Mucosa of descending colon (tissue), 3 donors: ENCODE measurements around the gene B9D1. TPM values are rescaled to one million over a fixed set of nuclear protein-coding genes. Genes with fewer than 3 reads are reported as not detected.

Experiments used
- ATAC-seq: fragments of 200-7000 bp; cut with Tn5 transposase; one replicate; pipeline ENCODE4 v1.9.1; 2020; ENCODE audit warnings: mild to moderate bottlenecking, moderate library complexity
- DNase-seq, 3 donors: peaks; one replicate each; pipeline ENCODE4 v3.0.0-alpha.2; 2020
- H3K36me3 ChIP-seq: fragments of 200-600 bp; one replicate; pipeline ENCODE4 v1.8.0; 2021; ENCODE audit warnings: low read depth, mild to moderate bottlenecking
- H3K4me1 ChIP-seq: fragments of 200-600 bp; one replicate; pipeline ENCODE4 v1.8.0; 2021; ENCODE audit warnings: low read depth, mild to moderate bottlenecking
- H3K4me3 ChIP-seq: fragments of 200-600 bp; one replicate; pipeline ENCODE4 v1.8.0; 2021; ENCODE audit warnings: mild to moderate bottlenecking
- H3K9me3 ChIP-seq: fragments of 200-600 bp; one replicate; pipeline ENCODE4 v1.8.0; 2021; ENCODE audit warnings: mild to moderate bottlenecking
- CTCF ChIP-seq: fragments of 200-600 bp; IDR thresholded peaks from one replicate; pipeline ENCODE4 v1.8.0; 2022; ENCODE audit warnings: antibody characterized with exemption, mild to moderate bottlenecking
- intact Hi-C, 2 donors: fragments of 100-400 bp; cut with DNase I in 1 of 2; cut with micrococcal nuclease in 1 of 2; formaldehyde crosslinking; loops; one replicate each; pipeline versions ENCODE4 v1.11.0 to v1.11.1; 2022; cut with DNase I, micrococcal nuclease
- total RNA-seq, 3 donors: library from RNA; stranded (reverse); fragmentation: NEBNext Ultra II Directional in 2 of 3; extraction: Animal tissue kit (Norgen Biotek cat#: 25700) in 2 of 3; gene quantifications; one replicate each; pipeline versions ENCODE4 v1.2.1 to v1.2.4, GENCODE V29; 2021 to 2023
- donor health status: DM: no; HTN: no; CAD: no; lungs with moderate emphysema.
- donor health status: DM: no; HTN: no; CAD: no.
- donor health status: DM: no; HTN: yes; CAD: no.

B9D1 gene
- total RNA-seq, 3 donors from 2014 or later, result 5.1 to 11.8 (median 10.7) TPM

GRCh38 chr17:19374136-19374535 lies 11.6 kb upstream of the B9D1 start:
- Histone ChIP-seq H3K4me1 (peaks cover 21% of the 10 kb centered on the region), H3K36me3 (peaks cover 3% of the 10 kb centered on the region), H3K9me3 (no peaks in the 10 kb centered on the region), H3K4me3 (no peak overlapping the region)
- ATAC-seq (no peak), DNase-seq (no peak)
- intact Hi-C loops, result no loop called here
- no peak for TF ChIP-seq CTCF

- intact Hi-C loops, result no loop called here
- ATAC-seq (no peak), DNase-seq (no peak)
- H3K4me1 ChIP-seq, result peaks cover 21% of the 10 kb centered on the region
- no peaks in the 10 kb centered on the region for H3K9me3 ChIP-seq
- no peak overlapping the region for H3K4me3 ChIP-seq
- no peak for TF ChIP-seq CTCF
- peaks cover under 1% of the 10 kb centered on the region for H3K36me3 ChIP-seq
Measured at GRCh38 chr17:19372866-19373504, 10.5 kb upstream of the B9D1 start.

- Histone ChIP-seq H3K36me3 (no peaks in the 10 kb centered on the region), H3K4me1 (peaks cover 21% of the 10 kb centered on the region), H3K9me3 (no peaks in the 10 kb centered on the region), H3K4me3 (no peak overlapping the region)
- no peak for ATAC-seq
- DNase-seq, result no peak
- TF ChIP-seq CTCF, result no peak
- intact Hi-C loops, result no loop called here
Measured at GRCh38 chr17:19372439-19372838, 9.9 kb upstream of the B9D1 start.

- DNase-seq (no peak), ATAC-seq (no peak)
- Histone ChIP-seq H3K4me1 (peaks cover 17% of the 10 kb centered on the region), H3K36me3 (no peaks in the 10 kb centered on the region), H3K9me3 (no peaks in the 10 kb centered on the region), H3K4me3 (no peak overlapping the region)
- intact Hi-C loops, result no loop called here
- TF ChIP-seq CTCF, result no peak
Measured at GRCh38 chr17:19372011-19372370, 9.5 kb upstream of the B9D1 start.

GRCh38 chr17:19371259-19372010 lies 8.9 kb upstream of the B9D1 start:
- ATAC-seq (no peak), DNase-seq (no peak)
- Histone ChIP-seq H3K4me1 (peaks cover 14% of the 10 kb centered on the region), H3K4me3 (no peak overlapping the region), H3K36me3 (no peaks in the 10 kb centered on the region), H3K9me3 (no peaks in the 10 kb centered on the region)
- intact Hi-C loops, result no loop called here
- no peak for TF ChIP-seq CTCF
